GM23338 (cell line): Measurements from ENCODE around the gene PDE4C. TPM values are rescaled to one million over a fixed set of nuclear protein-coding genes. Genes with fewer than 3 reads are reported as not detected.

ENCODE experiments used
- ATAC-seq: fragments of 200-7000 bp; cut with Tn5 transposase; 3 replicates; pipeline ENCODE4 v1.9.1; 2020
- DNase-seq: peaks from one replicate; pipeline ENCODE4 v3.0.0-alpha.2; 2015; ENCODE audit warnings: low spot score
- H2AFZ ChIP-seq: fragments of 200-600 bp; sonication (generic); 2 replicates; pipeline ENCODE4 v1.8.0; 2016; ENCODE audit warnings: antibody characterized with exemption, mild to moderate bottlenecking, moderate library complexity
- H3F3A ChIP-seq: fragments of 200-600 bp; sonication (generic); replicated peaks from 2 replicates; pipeline ENCODE4 v1.8.0; 2017; ENCODE audit warnings: antibody characterized with exemption, mixed run types, low read depth
- H3K27ac ChIP-seq: fragments of 200-600 bp; sonication (generic); 2 replicates; pipeline ENCODE4 v1.6.1; 2016; ENCODE audit warnings: low read depth
- H3K27me3 ChIP-seq: fragments of 200-600 bp; sonication (generic); 2 replicates; pipeline ENCODE4 v1.8.0; 2016; ENCODE audit warnings: mild to moderate bottlenecking, mixed run types, moderate library complexity; ENCODE audit not compliant: insufficient read depth
- H3K36me3 ChIP-seq: fragments of 200-600 bp; sonication (generic); 2 replicates; pipeline ENCODE4 v1.8.0; 2016; ENCODE audit warnings: mild to moderate bottlenecking; ENCODE audit not compliant: insufficient read depth
- H3K4me1 ChIP-seq: fragments of 200-600 bp; sonication (generic); 2 replicates; pipeline ENCODE4 v1.8.0; 2016; ENCODE audit warnings: mild to moderate bottlenecking, moderate library complexity; ENCODE audit not compliant: insufficient read depth
- H3K4me2 ChIP-seq: fragments of 200-600 bp; sonication (generic); 2 replicates; pipeline ENCODE4 v1.7.1; 2017; ENCODE audit warnings: mixed run types
- H3K4me3 ChIP-seq: fragments of 200-600 bp; sonication (generic); 2 replicates; pipeline ENCODE4 v1.6.1; 2016; ENCODE audit warnings: mixed run types
- H3K79me2 ChIP-seq: fragments of 200-600 bp; sonication (generic); replicated peaks from 2 replicates; pipeline ENCODE4 v1.8.0; 2017; ENCODE audit warnings: mild to moderate bottlenecking; ENCODE audit not compliant: insufficient read depth
- H3K9me2 ChIP-seq: fragments of 200-600 bp; sonication (generic); 2 replicates; pipeline ENCODE4 v1.8.0; 2017; ENCODE audit not compliant: insufficient read depth
- H4K20me1 ChIP-seq: fragments of 200-600 bp; sonication (generic); replicated peaks from 2 replicates; pipeline ENCODE4 v1.8.0; 2017; ENCODE audit warnings: mild to moderate bottlenecking; ENCODE audit not compliant: insufficient read depth
- H3K27ac Mint-ChIP-seq: 2 replicates; pipeline ENCODE4 v1.8.0; 2020; ENCODE audit warnings: inconsistent platforms, mild to moderate bottlenecking, moderate library complexity, mixed read lengths
- H3K27me3 Mint-ChIP-seq: 3 replicates; pipeline ENCODE4 v1.8.0; 2022; ENCODE audit warnings: low read depth, mild to moderate bottlenecking, moderate library complexity, mixed read lengths, inconsistent platforms; ENCODE audit not compliant: insufficient read depth, poor library complexity
- H3K36me3 Mint-ChIP-seq: 3 replicates; pipeline ENCODE4 v1.8.0; 2021; ENCODE audit warnings: low read depth, mild to moderate bottlenecking, inconsistent platforms, moderate library complexity, mixed read lengths
- H3K4me1 Mint-ChIP-seq: 3 replicates; pipeline ENCODE4 v1.8.0; 2020; ENCODE audit warnings: mild to moderate bottlenecking, inconsistent platforms, mixed read lengths
- H3K4me3 Mint-ChIP-seq: 3 replicates; pipeline ENCODE4 v1.8.0; 2021; ENCODE audit warnings: moderate library complexity, mild to moderate bottlenecking, inconsistent platforms, mixed read lengths
- H3K9me3 Mint-ChIP-seq: 3 replicates; pipeline ENCODE4 v1.8.0; 2020; ENCODE audit warnings: moderate library complexity, mild to moderate bottlenecking, inconsistent platforms, mixed read lengths
- JUNB ChIP-seq: IDR thresholded peaks from one replicate; pipeline ENCODE4 v1.6.1; 2016; ENCODE audit warnings: antibody characterized with exemption; ENCODE audit not compliant: unreplicated experiment
- POLR2AphosphoS5 ChIP-seq: IDR thresholded peaks from 2 replicates; pipeline ENCODE4 v1.6.1; 2016; ENCODE audit warnings: antibody characterized with exemption, low read depth
- STAT1 ChIP-seq: IDR thresholded peaks from one replicate; pipeline ENCODE4 v1.6.1; 2016; ENCODE audit warnings: antibody characterized with exemption; ENCODE audit not compliant: unreplicated experiment
- long read RNA-seq: library from polyadenylated mRNA; unstranded; transcript quantifications from one replicate; pipeline ENCODE4 v2.0.0, GENCODE V29; 2020; ENCODE audit not compliant: unreplicated experiment
- polyA plus RNA-seq: library from polyadenylated mRNA; unstranded; fragments of >200 nt; fragmentation: Nextera tagmentation; extraction: Ambion mirVana; gene quantifications from 2 replicates; pipeline ENCODE4 v1.2.1, GENCODE V29; 2016
- total RNA-seq: library from RNA; depleted of rRNA; stranded (reverse); fragments of >200 nt; shearing (Covaris generic); gene quantifications from 2 replicates; pipeline ENCODE4 v1.2.3, GENCODE V29; 2014; rRNA removed
- TF ChIP-seq, protein P1 (sequence below): IDR thresholded peaks from 2 replicates; pipeline ENCODE4 v1.6.1; 2016; ENCODE audit warnings: antibody characterized with exemption
- TF ChIP-seq, protein P2 (sequence below): IDR thresholded peaks from one replicate; pipeline ENCODE4 v1.6.1; 2018; ENCODE audit warnings: antibody characterized with exemption; ENCODE audit not compliant: unreplicated experiment
- TF ChIP-seq, protein P3 (sequence below): fragments of 250-450 bp; sonication (Bioruptor Pico); IDR thresholded peaks from 2 replicates; pipeline ENCODE4 v1.5.0; 2020; ENCODE audit warnings: mild to moderate bottlenecking, moderate library complexity

Gene PDE4C
- total RNA-seq (3.6 and 7.1 TPM in 2 replicates), polyA plus RNA-seq (1.6 and 2.5 TPM in 2 replicates)
- long read RNA-seq, partial matches to known transcripts = 0 of 2 reads
- long read RNA-seq, other reads (novel, unspliced or antisense) = 2 of 2 reads

DNA sequence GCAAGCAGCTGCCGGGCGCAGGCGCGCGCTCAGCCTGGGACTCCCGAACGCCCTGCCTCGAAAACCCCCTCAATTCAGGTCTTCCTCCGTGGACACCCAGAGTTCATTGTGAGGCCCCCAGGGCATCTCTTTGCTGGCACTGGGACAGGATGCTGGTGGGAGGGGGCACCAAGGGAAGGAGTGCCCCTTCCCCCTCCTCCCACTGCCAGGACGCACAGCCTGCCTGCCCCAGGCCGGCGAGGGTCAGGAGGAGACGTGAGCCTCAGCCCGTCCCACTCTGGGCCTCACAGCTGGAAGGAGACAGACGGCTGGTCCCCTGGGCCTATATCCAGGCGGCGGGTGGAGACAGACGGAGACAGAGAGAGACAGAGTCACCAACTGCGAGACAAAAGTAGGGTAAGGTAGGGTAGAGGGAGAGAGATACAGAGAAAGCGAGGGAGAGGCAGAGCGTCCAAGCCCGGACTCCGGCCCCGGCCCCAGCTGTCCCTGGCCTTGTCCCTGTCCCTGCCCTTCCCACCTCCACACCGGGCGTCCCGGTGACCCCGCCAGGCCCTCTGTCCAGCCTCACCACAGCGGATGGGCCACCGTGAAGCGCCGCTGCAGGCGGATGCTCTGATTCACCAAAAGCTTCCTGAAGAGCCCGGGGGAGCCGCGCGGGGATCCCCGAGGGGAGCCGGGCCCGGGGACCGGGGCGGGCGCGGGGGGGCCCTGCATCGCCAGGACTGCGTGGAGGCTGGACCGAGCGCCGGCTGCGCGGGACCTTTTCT, at the start of gene PDE4C:
PDE4C (minus strand) TSS at position 737 of the 767 bp plus-strand sequence; CDS start at position 714, 23 bp downstream.
- H4K20me1 ChIP-seq = no peaks in the 10 kb centered on the region
- Mint-ChIP-seq H3K9me3 (peaks cover 3% of the 10 kb centered on the region; the same call in 2 of the 3 replicates), H3K4me3 (peak within 1 kb of the TSS; percentile 92), H3K4me1 (peaks cover 32% of the 10 kb centered on the region), H3K36me3 (no peaks in the 10 kb centered on the region; the same call in 2 of the 3 replicates), H3K27me3 (peaks cover 39% of the 10 kb centered on the region), H3K27ac (no peak within 1 kb of the TSS)
- H3K4me1 ChIP-seq = peaks cover 11% of the 10 kb centered on the region
- peak; percentile 1 for ATAC-seq
- H3K4me3 ChIP-seq = peak within 1 kb of the TSS; percentile 61
- no peak within 1 kb of the TSS for H3K27ac ChIP-seq
- H3K27me3 ChIP-seq = peaks cover 27% of the 10 kb centered on the region
- no peaks in the 10 kb centered on the region for H3K79me2 ChIP-seq
- H3F3A ChIP-seq = peaks cover 38% of the 10 kb centered on the region
- H3K9me2 ChIP-seq = no peaks in the 10 kb centered on the region
- no peak for TF ChIP-seq POLR2AphosphoS5
- no peak for TF ChIP-seq STAT1
- TF ChIP-seq, protein P1, sequence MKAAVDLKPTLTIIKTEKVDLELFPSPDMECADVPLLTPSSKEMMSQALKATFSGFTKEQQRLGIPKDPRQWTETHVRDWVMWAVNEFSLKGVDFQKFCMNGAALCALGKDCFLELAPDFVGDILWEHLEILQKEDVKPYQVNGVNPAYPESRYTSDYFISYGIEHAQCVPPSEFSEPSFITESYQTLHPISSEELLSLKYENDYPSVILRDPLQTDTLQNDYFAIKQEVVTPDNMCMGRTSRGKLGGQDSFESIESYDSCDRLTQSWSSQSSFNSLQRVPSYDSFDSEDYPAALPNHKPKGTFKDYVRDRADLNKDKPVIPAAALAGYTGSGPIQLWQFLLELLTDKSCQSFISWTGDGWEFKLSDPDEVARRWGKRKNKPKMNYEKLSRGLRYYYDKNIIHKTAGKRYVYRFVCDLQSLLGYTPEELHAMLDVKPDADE = no peak
- TF ChIP-seq, protein P2, sequence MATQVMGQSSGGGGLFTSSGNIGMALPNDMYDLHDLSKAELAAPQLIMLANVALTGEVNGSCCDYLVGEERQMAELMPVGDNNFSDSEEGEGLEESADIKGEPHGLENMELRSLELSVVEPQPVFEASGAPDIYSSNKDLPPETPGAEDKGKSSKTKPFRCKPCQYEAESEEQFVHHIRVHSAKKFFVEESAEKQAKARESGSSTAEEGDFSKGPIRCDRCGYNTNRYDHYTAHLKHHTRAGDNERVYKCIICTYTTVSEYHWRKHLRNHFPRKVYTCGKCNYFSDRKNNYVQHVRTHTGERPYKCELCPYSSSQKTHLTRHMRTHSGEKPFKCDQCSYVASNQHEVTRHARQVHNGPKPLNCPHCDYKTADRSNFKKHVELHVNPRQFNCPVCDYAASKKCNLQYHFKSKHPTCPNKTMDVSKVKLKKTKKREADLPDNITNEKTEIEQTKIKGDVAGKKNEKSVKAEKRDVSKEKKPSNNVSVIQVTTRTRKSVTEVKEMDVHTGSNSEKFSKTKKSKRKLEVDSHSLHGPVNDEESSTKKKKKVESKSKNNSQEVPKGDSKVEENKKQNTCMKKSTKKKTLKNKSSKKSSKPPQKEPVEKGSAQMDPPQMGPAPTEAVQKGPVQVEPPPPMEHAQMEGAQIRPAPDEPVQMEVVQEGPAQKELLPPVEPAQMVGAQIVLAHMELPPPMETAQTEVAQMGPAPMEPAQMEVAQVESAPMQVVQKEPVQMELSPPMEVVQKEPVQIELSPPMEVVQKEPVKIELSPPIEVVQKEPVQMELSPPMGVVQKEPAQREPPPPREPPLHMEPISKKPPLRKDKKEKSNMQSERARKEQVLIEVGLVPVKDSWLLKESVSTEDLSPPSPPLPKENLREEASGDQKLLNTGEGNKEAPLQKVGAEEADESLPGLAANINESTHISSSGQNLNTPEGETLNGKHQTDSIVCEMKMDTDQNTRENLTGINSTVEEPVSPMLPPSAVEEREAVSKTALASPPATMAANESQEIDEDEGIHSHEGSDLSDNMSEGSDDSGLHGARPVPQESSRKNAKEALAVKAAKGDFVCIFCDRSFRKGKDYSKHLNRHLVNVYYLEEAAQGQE = no peak
- TF ChIP-seq JUNB = no peak
- no peaks in the 10 kb centered on the region for H3K36me3 ChIP-seq
- H2AFZ ChIP-seq = peak within 1 kb of the TSS; percentile 73
- H3K4me2 ChIP-seq = peak within 1 kb of the TSS; percentile 81
- peak; percentile 49 for DNase-seq

DNA sequence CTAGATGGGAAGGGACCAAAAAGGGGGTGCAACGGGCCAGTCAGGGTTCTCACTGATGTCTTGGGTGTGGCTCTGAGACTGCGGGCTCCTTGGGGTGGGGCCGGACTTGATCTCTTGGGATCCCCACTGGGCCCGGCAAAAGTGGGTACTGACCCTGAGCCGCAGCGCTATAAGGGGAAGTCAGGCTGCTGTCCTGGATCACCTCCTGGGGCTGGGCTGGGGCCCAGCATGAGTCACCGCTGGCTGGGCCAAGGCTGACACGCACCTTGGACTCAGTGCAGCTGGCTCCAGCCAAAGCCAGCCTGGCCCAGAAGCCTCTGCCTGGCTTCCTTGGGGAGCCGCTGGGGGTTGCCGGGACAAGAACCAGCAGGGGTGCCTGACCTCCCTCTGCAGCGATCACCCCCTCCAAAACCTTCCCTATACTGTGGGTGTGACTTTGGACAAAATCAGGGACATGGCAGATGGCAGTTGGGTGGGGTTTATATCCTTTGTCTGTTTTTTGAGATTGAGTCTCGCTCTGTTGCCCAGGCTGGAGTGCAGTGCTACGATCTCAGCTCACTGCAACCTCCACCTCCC, 48.6 kb upstream of the PDE4C start:
- Mint-ChIP-seq H3K4me3 (no peak overlapping the region), H3K27ac (no peak overlapping the region)
- no peak overlapping the region for H3K27ac ChIP-seq
- TF ChIP-seq, protein P3, sequence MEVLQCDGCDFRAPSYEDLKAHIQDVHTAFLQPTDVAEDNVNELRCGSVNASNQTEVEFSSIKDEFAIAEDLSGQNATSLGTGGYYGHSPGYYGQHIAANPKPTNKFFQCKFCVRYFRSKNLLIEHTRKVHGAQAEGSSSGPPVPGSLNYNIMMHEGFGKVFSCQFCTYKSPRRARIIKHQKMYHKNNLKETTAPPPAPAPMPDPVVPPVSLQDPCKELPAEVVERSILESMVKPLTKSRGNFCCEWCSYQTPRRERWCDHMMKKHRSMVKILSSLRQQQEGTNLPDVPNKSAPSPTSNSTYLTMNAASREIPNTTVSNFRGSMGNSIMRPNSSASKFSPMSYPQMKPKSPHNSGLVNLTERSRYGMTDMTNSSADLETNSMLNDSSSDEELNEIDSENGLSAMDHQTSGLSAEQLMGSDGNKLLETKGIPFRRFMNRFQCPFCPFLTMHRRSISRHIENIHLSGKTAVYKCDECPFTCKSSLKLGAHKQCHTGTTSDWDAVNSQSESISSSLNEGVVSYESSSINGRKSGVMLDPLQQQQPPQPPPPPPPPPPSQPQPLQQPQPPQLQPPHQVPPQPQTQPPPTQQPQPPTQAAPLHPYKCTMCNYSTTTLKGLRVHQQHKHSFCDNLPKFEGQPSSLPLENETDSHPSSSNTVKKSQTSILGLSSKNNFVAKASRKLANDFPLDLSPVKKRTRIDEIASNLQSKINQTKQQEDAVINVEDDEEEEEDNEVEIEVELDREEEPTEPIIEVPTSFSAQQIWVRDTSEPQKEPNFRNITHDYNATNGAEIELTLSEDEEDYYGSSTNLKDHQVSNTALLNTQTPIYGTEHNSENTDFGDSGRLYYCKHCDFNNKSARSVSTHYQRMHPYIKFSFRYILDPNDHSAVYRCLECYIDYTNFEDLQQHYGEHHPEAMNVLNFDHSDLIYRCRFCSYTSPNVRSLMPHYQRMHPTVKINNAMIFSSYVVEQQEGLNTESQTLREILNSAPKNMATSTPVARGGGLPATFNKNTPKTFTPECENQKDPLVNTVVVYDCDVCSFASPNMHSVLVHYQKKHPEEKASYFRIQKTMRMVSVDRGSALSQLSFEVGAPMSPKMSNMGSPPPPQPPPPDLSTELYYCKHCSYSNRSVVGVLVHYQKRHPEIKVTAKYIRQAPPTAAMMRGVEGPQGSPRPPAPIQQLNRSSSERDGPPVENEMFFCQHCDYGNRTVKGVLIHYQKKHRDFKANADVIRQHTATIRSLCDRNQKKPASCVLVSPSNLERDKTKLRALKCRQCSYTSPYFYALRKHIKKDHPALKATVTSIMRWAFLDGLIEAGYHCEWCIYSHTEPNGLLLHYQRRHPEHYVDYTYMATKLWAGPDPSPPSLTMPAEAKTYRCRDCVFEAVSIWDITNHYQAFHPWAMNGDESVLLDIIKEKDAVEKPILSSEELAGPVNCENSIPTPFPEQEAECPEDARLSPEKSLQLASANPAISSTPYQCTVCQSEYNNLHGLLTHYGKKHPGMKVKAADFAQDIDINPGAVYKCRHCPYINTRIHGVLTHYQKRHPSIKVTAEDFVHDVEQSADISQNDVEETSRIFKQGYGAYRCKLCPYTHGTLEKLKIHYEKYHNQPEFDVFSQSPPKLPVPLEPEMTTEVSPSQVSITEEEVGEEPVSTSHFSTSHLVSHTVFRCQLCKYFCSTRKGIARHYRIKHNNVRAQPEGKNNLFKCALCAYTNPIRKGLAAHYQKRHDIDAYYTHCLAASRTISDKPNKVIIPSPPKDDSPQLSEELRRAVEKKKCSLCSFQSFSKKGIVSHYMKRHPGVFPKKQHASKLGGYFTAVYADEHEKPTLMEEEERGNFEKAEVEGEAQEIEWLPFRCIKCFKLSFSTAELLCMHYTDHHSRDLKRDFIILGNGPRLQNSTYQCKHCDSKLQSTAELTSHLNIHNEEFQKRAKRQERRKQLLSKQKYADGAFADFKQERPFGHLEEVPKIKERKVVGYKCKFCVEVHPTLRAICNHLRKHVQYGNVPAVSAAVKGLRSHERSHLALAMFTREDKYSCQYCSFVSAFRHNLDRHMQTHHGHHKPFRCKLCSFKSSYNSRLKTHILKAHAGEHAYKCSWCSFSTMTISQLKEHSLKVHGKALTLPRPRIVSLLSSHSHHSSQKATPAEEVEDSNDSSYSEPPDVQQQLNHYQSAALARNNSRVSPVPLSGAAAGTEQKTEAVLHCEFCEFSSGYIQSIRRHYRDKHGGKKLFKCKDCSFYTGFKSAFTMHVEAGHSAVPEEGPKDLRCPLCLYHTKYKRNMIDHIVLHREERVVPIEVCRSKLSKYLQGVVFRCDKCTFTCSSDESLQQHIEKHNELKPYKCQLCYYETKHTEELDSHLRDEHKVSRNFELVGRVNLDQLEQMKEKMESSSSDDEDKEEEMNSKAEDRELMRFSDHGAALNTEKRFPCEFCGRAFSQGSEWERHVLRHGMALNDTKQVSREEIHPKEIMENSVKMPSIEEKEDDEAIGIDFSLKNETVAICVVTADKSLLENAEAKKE (CRISPR knock-in tag) = no peak
- TF ChIP-seq, protein P1 = no peak

More for the DNA sequence above, 48.6 kb upstream of the PDE4C start:
- H3K4me1 ChIP-seq = peaks cover 22% of the 10 kb centered on the region; the same call in 1 of the 2 replicates
- H3K27me3 ChIP-seq = no peaks in the 10 kb centered on the region
- H3F3A ChIP-seq = peaks cover 22% of the 10 kb centered on the region; the same call in 1 of the 2 replicates
- H3K27me3 Mint-ChIP-seq = peaks cover 15% of the 10 kb centered on the region
- ATAC-seq = peak; percentile 3
- peak; percentile 37 for DNase-seq
- no peaks in the 10 kb centered on the region for H3K9me3 Mint-ChIP-seq
- no peak overlapping the region for H3K4me2 ChIP-seq
- H3K36me3 Mint-ChIP-seq = peaks cover 24% of the 10 kb centered on the region
- peaks cover 13% of the 10 kb centered on the region for H4K20me1 ChIP-seq
- peaks cover 5% of the 10 kb centered on the region; the same call in 1 of the 2 replicates for H3K36me3 ChIP-seq
- H3K9me2 ChIP-seq = no peaks in the 10 kb centered on the region; the same call in 1 of the 2 replicates
- no peak overlapping the region for H3K4me3 ChIP-seq
- H2AFZ ChIP-seq = no peak overlapping the region
- peaks cover 30% of the 10 kb centered on the region for H3K79me2 ChIP-seq
- peaks cover 20% of the 10 kb centered on the region; the same call in 2 of the 3 replicates for H3K4me1 Mint-ChIP-seq
